Endothelial cell of umbilical vein (primary cell): Measurements from ENCODE around the gene MRPS23. TPM values are rescaled to one million over a fixed set of nuclear protein-coding genes. Genes with fewer than 3 reads are reported as not detected.
A peak's percentile ranks its signal among the peaks of the same experiment; 100 is the strongest.

Experiments used
- BruUV-seq: library from RNA; stranded (reverse); fragments of 400-500 nt; replicated peaks from 2 replicates; lab custom pipeline; 2021; lab: Mats Ljungman, UMichigan
- CTCF ChIA-PET: fragments of 300-600, 350-600 bp; sonication (Branson Sonifier 250); formaldehyde crosslinking; loops from one replicate; lab custom pipeline; 2021; ENCODE audit warnings: antibody characterized with exemption, inconsistent platforms; lab: Charles Lee
- POLR2A ChIA-PET: fragments of 300-600, 350-600 bp; sonication (Branson Sonifier 250); formaldehyde crosslinking; loops from one replicate; lab custom pipeline; 2021; ENCODE audit warnings: antibody characterized with exemption, inconsistent platforms; lab: Charles Lee
- DNase-seq: peaks from one replicate; pipeline ENCODE4 v3.0.0-alpha.2; 2011; ENCODE audit warnings: low read depth, low spot score
- FAIRE-seq: peaks from 2 replicates; lab custom pipeline; 2011; peaks lifted over from hg19 to GRCh38; lab: Jason Lieb, UNC
- H2AFZ ChIP-seq: 2 replicates; pipeline ENCODE4 v1.6.0; 2012; ENCODE audit warnings: low read depth, low read length, control low read depth, inconsistent platforms
- H3K27ac ChIP-seq: 2 replicates; pipeline ENCODE4 v1.5.1; 2011; ENCODE audit warnings: low read depth, mild to moderate bottlenecking, control low read depth, low read length, moderate library complexity; ENCODE audit not compliant: insufficient read depth
- H3K27me3 ChIP-seq, 2 experiments: 2 replicates each; pipeline versions ENCODE4 v1.6.0 to v1.6.1; 2011; ENCODE audit warnings: low read length in 2 of 2, mixed read lengths in 1 of 2; ENCODE audit not compliant: control insufficient read depth in 2 of 2, insufficient read depth in 2 of 2
- H3K36me3 ChIP-seq, 2 experiments: 2 replicates in 1 of 2; 3 replicates in 1 of 2; pipeline ENCODE4 v1.5.1; 2011; ENCODE audit warnings: low read length in 2 of 2, mild to moderate bottlenecking in 1 of 2, moderate library complexity in 1 of 2; ENCODE audit not compliant: control insufficient read depth in 2 of 2, insufficient read depth in 2 of 2; ENCODE audit errors: extremely low read depth in 1 of 2
- H3K4me1 ChIP-seq: 3 replicates; pipeline ENCODE4 v1.5.1; 2011; ENCODE audit warnings: mild to moderate bottlenecking, low read length; ENCODE audit not compliant: control insufficient read depth, insufficient read depth; ENCODE audit errors: extremely low read depth
- H3K4me2 ChIP-seq: 2 replicates; pipeline ENCODE4 v1.6.1; 2011; ENCODE audit warnings: low read length, control low read depth, mixed read lengths; ENCODE audit not compliant: insufficient read depth
- H3K4me3 ChIP-seq, 3 experiments: fragments of 200-600 bp in 1 of 3; sonication (generic), shearing (Covaris generic) in 1 of 3; replicated peaks in 1 of 3; 2 replicates each; pipeline ENCODE4 v1.5.1; 2011 to 2016; ENCODE audit warnings: control low read depth in 3 of 3, low read length in 3 of 3, mild to moderate bottlenecking in 2 of 3, inconsistent platforms in 1 of 3, low read depth in 1 of 3, moderate library complexity in 1 of 3; ENCODE audit not compliant: insufficient read depth in 1 of 3
- H3K79me2 ChIP-seq: 2 replicates; pipeline ENCODE4 v1.6.0; 2012; ENCODE audit warnings: low read length, inconsistent platforms; ENCODE audit not compliant: control insufficient read depth, insufficient read depth
- H3K9ac ChIP-seq: replicated peaks from 2 replicates; pipeline ENCODE3; 2011; ENCODE audit warnings: low read length, control low read depth; ENCODE audit not compliant: insufficient read depth; ENCODE audit errors: extremely low read depth
- H3K9me1 ChIP-seq: replicated peaks from 3 replicates; pipeline ENCODE4 v1.6.0; 2011; ENCODE audit warnings: mild to moderate bottlenecking, low read length; ENCODE audit not compliant: control insufficient read depth, insufficient read depth; ENCODE audit errors: extremely low read depth
- H3K9me3 ChIP-seq: replicated peaks from 2 replicates; pipeline ENCODE4 v1.5.1; 2012; ENCODE audit warnings: low read length, inconsistent platforms; ENCODE audit not compliant: control insufficient read depth, insufficient read depth
- H4K20me1 ChIP-seq: replicated peaks from 2 replicates; pipeline ENCODE3; 2011; ENCODE audit warnings: mild to moderate bottlenecking, low read length; ENCODE audit not compliant: control insufficient read depth, insufficient read depth; ENCODE audit errors: extremely low read depth
- CTCF ChIP-seq, 2 donors: IDR thresholded peaks; 1 replicate in 1 of 2; 2 replicates in 1 of 2; pipeline ENCODE4 v1.5.1; 2011; ENCODE audit warnings: low read length in 2 of 2, mild to moderate bottlenecking in 2 of 2, moderate library complexity in 2 of 2, control low read depth in 1 of 2, inconsistent platforms in 1 of 2, low read depth in 1 of 2; ENCODE audit not compliant: insufficient read depth in 1 of 2; ENCODE audit errors: extremely low read depth in 1 of 2
- EZH2 ChIP-seq: IDR thresholded peaks from 2 replicates; pipeline ENCODE4 v1.6.1; 2012; ENCODE audit warnings: borderline replicate concordance, low read depth, mild to moderate bottlenecking, moderate library complexity, low read length, inconsistent platforms; ENCODE audit not compliant: severe bottlenecking
- FOS ChIP-seq: IDR thresholded peaks from 2 replicates; pipeline ENCODE4 v1.6.1; 2011; ENCODE audit warnings: mild to moderate bottlenecking, low read length, moderate library complexity, borderline replicate concordance; ENCODE audit not compliant: insufficient read depth
- GATA2 ChIP-seq: IDR thresholded peaks from 2 replicates; pipeline ENCODE4 v1.7.0; 2011; ENCODE audit warnings: low read depth, mild to moderate bottlenecking, moderate library complexity, mixed read lengths, low read length; ENCODE audit not compliant: insufficient read length, insufficient read depth
- JUN ChIP-seq: IDR thresholded peaks from 2 replicates; pipeline ENCODE4 v1.6.1; 2011; ENCODE audit warnings: borderline replicate concordance, low read depth; ENCODE audit not compliant: insufficient read length, insufficient read depth
- MAX ChIP-seq: IDR thresholded peaks from 2 replicates; pipeline ENCODE4 v1.6.1; 2011; ENCODE audit not compliant: insufficient read depth, insufficient read length
- MYC ChIP-seq: IDR thresholded peaks from one replicate; pipeline ENCODE4 v1.6.1; 2011; ENCODE audit warnings: mild to moderate bottlenecking, low read depth, low read length
- POLR2A ChIP-seq: IDR thresholded peaks from 2 replicates; pipeline ENCODE4 v1.6.1; 2012; ENCODE audit warnings: low read depth, mild to moderate bottlenecking, control low read depth, low read length
- POLR2AphosphoS5 ChIP-seq: IDR thresholded peaks from 2 replicates; pipeline ENCODE4 v1.6.1; 2012; ENCODE audit warnings: low read depth, mild to moderate bottlenecking, control low read depth, low read length, moderate library complexity; ENCODE audit not compliant: insufficient read depth
- dilution Hi-C: fragments of 300-500 bp; cut with MboI; formaldehyde crosslinking; loops from one replicate; pipeline ENCODE4 v1.15.0; 2019; ENCODE audit warnings: low sequenced_read_pairs; ENCODE audit not compliant: extremely low pct_ligation_motif_present
- intact Hi-C: fragments of 100-400 bp; cut with micrococcal nuclease; formaldehyde crosslinking; loops from one replicate; pipeline ENCODE4 v1.10.0; 2022
- polyA plus RNA-seq, 4 experiments: library from polyadenylated mRNA; depleted of rRNA in 3 of 4; stranded (reverse) in 3 of 4; unstranded in 1 of 4; fragments of >200 nt; gene quantifications; 2 replicates each; pipeline versions ENCODE4 v1.2.1 to v1.2.3, GENCODE V29; 2011 to 2012; ENCODE audit warnings: missing spikeins in 1 of 4
- total RNA-seq: library from RNA; stranded (reverse); gene quantifications from 2 replicates; pipeline ENCODE4 v1.2.3, GENCODE V29; 2021

The MRPS23 gene
- total and polyA plus RNA-seq, 2 donors (not counting 3 experiments of a cell fraction or from before 2014, with no cell fraction given), result 39.9 to 46.2 TPM

- no peak overlapping the region for H2AFZ ChIP-seq
- no peaks in the 10 kb centered on the region for H4K20me1 ChIP-seq
- H3K4me2 ChIP-seq, result no peak overlapping the region
- DNase-seq, result no peak
- POLR2A ChIA-PET, result interaction anchor here (1.0 kb wide), 1 partner anchor 106 kb away, joined by 3 read pairs; no protein-coding TSS in a partner anchor
- BruUV-seq, result no TSS peak
- no peak for TF ChIP-seq JUN
- no peak for TF ChIP-seq MYC
- TF ChIP-seq POLR2AphosphoS5, result no peak
- TF ChIP-seq FOS, result no peak
- TF ChIP-seq POLR2A, result no peak
- TF ChIP-seq GATA2, result no peak
- no peak for TF ChIP-seq MAX
- TF ChIP-seq EZH2, result no peak
- TF ChIP-seq CTCF (IDR thresholded peaks at IDR 0.05; ENCODE audit: extremely low read depth in 1 of 2, insufficient read depth in 1 of 2, low read depth in 1 of 2, low read length in 2 of 2), result no peak
- dilution Hi-C loops (no loop called here), intact Hi-C loops (no loop called here)
- H3K9ac ChIP-seq, result no peak overlapping the region
- H3K36me3 ChIP-seq, result peaks cover 3 to 6% of the 10 kb centered on the region in 2 experiments
- peak; percentile 38 for FAIRE-seq
- H3K4me1 ChIP-seq, result peaks cover 36% of the 10 kb centered on the region
- no peak overlapping the region for H3K4me3 ChIP-seq
- CTCF ChIA-PET, result interaction anchor here (1.2 to 3.3 kb wide), 4 partner anchors 10 to 119 kb away, joined by 6 to 19 read pairs (median 13); no protein-coding TSS in a partner anchor
- H3K27me3 ChIP-seq, result no peaks in the 10 kb centered on the region
- peak overlapping the region; percentile 47 for H3K27ac ChIP-seq
- no peaks in the 10 kb centered on the region for H3K9me3 ChIP-seq
- H3K9me1 ChIP-seq, result no peaks in the 10 kb centered on the region
- no peaks in the 10 kb centered on the region for H3K79me2 ChIP-seq
Measured at GRCh38 chr17:57880086-57880456, 30.2 kb upstream of the MRPS23 start.
